DND-41 (cell line): ENCODE data around the gene PRKAG2.

ENCODE experiments used
- CTCF ChIP-seq: IDR thresholded peaks from 2 replicates; pipeline ENCODE4 v1.5.1; 2012; ENCODE audit warnings: borderline replicate concordance, low read length, moderate library complexity, mild to moderate bottlenecking; ENCODE audit not compliant: poor library complexity, severe bottlenecking; ENCODE audit errors: extremely low read depth
- EZH2 ChIP-seq: IDR thresholded peaks from 3 replicates; pipeline ENCODE4 v1.6.1; 2012; ENCODE audit warnings: borderline replicate concordance, low read depth, mild to moderate bottlenecking, moderate library complexity, low read length, inconsistent platforms; ENCODE audit not compliant: severe bottlenecking

GRCh38 chr7:151832656-151833055 is 44.3 kb downstream of the PRKAG2 start:
- no peak for TF ChIP-seq CTCF
- TF ChIP-seq EZH2: no peak
